Globus pallidus (tissue), 1 donor: Measurements from ENCODE around the gene SLC19A1.
"Not testable (repeated sequence)": the region's sequence is repeated elsewhere in the genome, so short reads cannot be mapped to it uniquely, and the experiment has no call there.

Source experiments
- DNase-seq: peaks from one replicate; pipeline ENCODE4 v3.0.0-alpha.2; 2015; ENCODE audit warnings: low spot score

SLC19A1 gene

DNA sequence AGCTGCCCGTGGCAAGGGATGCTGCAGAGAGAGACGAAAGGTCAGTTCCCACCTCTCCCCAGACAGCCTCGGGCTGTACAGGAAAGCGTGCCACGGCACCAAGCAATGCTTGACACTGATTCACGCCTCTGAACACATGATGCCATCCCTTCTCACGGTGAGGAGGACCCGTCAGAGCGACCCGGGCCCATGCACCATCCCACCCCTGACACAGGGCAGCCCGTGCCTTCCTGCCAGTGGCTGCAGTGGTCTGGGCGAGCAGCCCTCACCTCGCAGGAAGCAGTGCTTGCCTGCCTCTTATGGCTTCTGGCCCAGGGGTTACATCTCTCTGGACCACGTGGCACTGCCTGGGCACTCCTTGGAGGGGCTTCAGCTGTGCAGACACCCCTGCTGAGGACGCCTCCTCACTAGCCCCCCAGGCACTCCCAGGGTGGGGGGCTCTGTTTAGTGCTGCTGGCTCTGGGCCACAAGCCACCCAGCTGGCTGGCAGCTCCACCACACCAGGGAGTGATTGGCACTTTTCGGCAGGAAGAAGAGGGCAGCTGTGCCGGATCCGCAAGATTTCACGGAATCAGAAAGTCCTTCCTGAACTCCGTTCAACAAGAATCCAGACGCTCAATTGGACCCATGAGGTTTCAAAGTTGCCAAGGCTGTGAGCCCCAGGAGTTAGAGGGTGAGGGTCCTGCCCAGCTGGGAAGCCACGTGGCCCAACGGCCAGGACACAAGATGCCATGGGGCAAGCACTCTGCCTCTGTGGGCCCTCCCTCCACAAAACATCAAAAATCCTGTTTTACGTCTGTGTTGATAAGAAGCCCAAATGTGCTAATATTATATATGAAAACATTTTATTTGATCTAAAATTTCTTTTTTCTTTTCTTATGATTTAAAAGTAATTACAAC lies 34.8 kb upstream of the SLC19A1 start:
- no peak for DNase-seq

GRCh38 chr21:45575993-45576837 lies 34.0 kb upstream of the SLC19A1 start:
- DNase-seq, result no peak

GRCh38 chr21:45575304-45575992 lies 33.2 kb upstream of the SLC19A1 start:
- DNase-seq, result no peak

DNA sequence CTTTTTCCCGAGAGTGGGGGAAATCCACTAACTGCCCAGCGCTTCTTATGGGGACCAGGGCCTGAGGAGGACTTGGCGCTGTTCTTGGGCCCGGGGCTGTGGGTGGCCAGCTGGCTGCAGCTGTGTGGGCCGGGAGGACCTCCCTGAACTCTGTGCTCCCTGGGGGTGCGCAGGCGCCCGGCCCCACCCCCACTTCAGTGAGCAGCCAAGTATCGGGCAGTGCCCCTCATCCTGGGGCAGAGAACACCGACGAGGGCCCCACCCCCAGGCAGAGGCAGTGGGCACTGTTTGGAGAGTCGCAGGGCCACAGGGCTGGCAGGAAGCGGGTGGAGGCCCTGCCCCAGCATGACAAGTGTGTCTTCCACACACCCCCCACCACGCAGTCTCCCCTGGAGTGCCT lies 32.5 kb upstream of the SLC19A1 start:
- DNase-seq, result no peak

GRCh38 chr21:45574081-45574501 lies 31.9 kb upstream of the SLC19A1 start:
- no peak for DNase-seq

- DNase-seq, result no peak
These were observed 31.3 kb upstream of the SLC19A1 start for GRCh38 chr21:45573452-45574035.

DNA sequence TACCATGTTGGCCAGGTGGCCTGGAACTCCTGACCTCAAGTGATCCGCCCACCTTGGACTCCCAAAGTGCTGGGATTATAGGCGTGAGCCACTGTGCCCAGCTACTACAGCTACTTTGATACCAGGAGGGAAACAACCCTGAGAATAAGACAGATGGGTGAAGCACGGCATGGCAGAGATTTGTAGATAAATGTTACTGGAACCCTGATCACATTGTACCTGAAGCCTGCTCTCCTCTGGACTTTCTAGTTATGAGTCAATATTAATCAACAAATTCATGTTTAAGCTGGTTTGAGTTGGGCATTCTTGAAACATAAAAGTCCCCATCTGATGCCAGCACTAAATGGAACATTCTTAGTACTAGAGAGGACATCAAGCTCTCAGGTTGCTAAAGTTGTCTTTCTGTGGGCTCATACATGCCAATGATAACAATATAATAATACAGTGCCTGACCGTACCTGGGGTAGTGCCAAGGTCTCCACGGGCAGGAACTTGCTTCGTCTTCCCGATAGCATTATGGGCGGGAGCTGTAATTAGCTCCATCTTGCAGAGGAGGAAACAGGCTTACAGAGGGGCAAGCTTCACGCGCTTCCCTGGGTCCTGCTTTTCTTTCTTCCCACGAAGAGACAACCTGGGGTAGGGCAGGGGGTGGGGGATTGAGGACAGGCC lies 30.7 kb upstream of the SLC19A1 start:
- DNase-seq, result no peak

DNA sequence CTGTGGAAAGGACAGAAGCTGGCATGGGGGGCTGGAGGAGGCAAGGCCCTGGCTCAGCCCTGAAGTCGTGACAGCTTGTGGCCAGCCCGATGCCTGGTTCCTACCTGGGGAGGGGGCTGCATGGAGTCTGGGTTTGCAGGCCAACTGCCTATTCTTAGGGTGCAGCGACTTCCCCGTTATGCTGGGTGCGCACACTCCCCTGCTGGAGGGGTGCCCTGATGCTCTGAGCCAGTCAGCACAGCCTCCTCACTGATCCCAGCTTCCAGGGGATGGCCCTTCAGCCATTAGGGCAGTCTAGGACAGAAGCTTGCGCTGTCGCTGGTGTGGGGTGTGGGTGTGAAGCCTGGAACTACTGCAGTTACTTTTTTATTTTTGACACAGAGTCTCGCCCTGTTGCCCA lies 30.0 kb upstream of the SLC19A1 start:
- no peak for DNase-seq

DNA sequence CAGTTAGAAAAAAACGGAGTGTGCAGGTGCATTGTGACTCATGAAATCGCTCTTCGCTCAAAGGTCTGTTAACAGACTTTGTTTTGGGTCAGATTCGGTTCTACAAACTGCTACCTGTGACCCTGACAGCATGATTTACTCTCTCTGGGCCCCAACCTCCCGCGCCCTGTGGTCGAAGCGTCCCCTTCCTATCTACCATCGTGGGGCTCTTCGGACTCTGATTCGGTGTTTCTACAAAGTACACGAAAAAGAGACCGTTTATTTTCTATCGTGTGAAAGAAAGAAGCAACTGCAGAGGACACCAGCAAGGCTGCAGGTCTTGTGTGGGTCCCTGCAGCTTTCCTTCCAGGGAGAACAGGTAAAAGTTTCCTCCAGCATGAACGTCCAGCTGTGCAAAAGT lies 29.4 kb upstream of the SLC19A1 start:
- DNase-seq, result no peak

DNA sequence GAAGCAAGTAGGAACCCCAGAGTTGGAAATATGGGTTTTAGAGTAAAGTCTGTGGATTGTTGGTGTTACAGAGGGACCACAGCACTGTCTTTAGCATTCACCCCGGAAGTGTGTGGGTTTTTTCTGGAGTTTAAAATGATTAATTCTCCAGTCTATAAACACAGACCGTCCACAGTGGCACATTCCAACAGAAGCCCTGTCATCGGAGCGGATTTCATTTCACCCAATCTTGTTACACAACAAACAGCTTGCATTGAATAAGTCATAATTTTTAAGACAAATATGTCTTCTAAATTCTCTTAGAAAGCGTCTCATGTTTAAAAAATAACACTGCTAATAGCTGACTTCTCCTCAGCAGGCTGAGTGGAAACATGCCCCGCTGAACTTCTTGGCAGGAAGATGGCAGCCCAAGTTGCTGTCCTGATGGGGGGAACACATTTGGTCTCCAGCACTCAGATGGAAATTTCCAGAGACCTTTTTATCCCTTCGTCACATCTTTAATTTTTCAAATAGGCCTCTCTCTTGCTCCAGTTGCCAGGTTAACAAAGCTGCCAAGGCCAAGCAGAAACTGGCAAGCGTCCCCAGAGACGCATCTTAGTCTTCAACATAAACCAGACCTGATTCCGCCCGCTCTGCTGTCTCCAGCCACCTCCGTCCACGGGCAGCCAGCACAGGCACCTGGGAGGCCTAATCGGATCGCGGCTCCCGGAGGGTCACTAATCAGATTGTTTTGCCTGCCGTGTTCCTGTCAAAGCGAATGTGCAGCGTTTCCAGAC lies 28.8 kb upstream of the SLC19A1 start:
- DNase-seq, result no peak

DNA sequence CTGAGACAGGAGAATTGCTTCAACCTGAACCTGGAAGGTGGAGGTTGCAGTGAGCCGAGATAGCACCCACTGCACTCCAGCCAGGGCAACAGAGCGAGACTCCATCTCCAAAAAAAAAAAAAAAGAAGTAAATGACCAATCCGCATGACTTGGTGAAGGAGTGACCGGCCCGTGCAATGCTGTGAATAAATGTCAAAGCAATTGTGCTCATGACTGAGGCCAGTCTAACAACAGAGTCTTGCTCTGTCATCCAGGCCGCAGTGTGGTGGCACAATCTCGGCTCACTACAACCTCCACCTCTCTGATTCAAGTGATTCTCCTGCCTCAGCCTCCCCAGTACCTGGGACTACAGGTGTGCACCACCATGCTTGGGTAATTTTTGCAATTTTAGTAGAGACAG lies 27.8 kb upstream of the SLC19A1 start:
- no peak for DNase-seq

- DNase-seq, result no peak
These were observed 26.1 kb upstream of the SLC19A1 start for GRCh38 chr21:45568383-45568782.

DNA sequence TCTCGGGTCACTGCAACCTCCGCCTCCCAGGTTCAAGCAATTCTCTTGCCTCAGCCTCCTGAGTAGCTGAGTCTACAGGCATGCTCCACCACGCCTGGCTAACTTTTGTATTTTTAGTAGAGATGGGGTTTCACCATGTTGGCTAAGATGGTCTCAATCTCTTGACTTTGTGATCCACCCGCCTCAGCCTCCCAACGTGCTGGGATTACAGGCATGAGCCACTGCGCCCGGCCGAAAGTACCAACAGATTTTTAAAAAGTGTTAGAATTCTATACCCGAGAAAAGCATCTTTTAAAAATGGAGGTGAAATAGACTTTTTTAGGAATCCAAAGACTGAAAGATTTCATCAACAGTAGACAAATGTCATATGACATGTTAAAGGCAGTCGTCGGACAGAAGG lies 21.9 kb upstream of the SLC19A1 start:
- not testable (repeated sequence) for DNase-seq

DNA sequence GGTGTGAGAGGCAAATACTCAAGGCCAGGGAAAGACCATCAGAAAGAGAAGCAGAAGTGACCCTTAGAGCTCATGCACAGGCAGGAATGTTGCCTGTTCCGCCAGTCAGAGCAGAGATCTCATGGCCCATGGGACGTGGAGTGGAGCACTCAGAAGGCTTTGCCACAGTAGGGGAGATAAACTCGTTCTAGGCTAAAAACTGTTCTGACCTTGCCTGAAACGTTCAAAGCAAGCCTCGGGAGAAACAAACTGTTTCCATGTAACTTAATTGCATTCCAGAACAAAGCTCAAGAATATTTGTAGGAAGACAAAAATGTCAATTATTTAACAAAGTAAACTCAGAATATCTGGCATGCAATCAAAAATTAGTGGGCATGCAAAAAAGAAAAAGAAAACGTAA lies 20.7 kb upstream of the SLC19A1 start:
- no peak for DNase-seq

GRCh38 chr21:45562402-45562801 lies 20.2 kb upstream of the SLC19A1 start:
- no peak for DNase-seq

DNA sequence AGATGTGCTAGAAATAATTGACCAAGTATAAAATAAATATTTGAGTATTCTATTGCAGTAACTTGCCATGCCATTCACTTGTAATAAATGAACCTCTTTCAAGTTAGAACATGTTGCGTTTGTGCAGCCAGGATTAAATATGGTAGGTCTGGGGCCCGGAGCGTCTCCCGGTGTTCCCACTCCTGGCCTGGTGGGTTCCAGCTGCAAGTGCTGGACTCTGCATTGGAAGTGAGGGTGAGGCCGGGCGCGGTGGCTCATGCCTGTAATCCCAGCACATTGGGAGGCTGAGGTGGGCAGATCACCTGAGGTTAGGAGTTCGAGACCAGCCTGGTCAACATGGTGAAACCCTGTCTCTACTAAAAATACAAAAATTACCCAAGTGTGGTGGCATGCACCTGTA lies 19.0 kb upstream of the SLC19A1 start:
- not testable (repeated sequence) for DNase-seq

DNA sequence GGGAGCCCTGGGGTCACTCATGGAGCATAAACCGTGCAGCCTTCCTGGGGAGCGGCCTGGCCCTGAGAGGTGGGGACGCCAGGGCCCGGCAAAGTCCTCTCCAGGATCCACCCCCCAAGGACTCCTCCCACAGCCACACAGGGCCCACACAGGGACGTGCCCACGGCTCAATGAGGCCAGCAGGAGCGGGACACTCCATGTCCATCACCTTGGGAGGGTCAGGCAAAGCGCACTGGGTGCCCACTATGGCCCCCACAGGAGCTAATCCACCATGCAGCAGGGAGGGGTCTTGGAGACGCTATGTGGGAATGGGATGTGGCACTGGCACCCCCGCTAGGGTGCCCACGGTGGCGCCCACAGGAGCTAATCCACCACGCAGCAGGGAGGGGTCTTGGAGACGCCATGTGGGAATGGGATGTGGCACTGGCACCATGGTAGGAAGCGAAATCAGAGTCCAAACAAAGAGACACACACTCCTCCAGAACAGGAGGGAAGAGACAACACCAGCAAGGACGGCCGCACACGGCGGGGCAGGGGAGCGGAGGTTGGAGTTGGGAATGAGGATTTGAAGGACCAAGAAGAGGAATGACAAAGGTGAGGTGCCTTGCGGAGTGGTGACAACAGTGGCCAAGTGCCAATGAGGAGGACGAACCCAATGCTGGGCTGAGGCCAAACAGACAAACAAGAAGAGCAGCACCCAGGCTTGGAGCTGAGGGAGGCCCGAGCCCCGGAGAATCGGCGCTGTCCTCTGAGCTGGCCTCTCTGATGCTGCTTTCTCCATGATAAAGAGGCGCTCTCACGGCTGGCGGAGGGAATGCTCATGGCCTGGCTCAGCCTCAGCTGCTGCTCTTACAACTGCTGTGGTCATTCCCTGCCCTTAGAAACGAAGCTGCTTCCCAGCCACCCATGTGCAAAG lies 18.1 kb upstream of the SLC19A1 start:
- no peak for DNase-seq

GRCh38 chr21:45559216-45560105 lies 17.2 kb upstream of the SLC19A1 start:
- no peak for DNase-seq
